Astrocyte (in vitro differentiated cells and primary cell): ENCODE data around the gene SMAGP. TPM values are rescaled to one million over a fixed set of nuclear protein-coding genes. Genes with fewer than 3 reads are reported as not detected.

Source experiments
- DNase-seq: peaks from one replicate; pipeline ENCODE4 v3.0.0-alpha.2; 2010; ENCODE audit warnings: low read depth
- FAIRE-seq: peaks from 2 replicates; lab custom pipeline; 2011; peaks lifted over from hg19 to GRCh38; lab: Jason Lieb, UNC
- H2AFZ ChIP-seq: 2 replicates; pipeline ENCODE4 v1.6.0; 2012; ENCODE audit warnings: low read depth, low read length, inconsistent platforms
- H3K27ac ChIP-seq: 2 replicates; pipeline ENCODE4 v1.5.1; 2011; ENCODE audit warnings: low read depth, low read length, inconsistent platforms
- H3K27me3 ChIP-seq: 2 replicates; pipeline ENCODE4 v1.6.0; 2011; ENCODE audit warnings: low read length, inconsistent platforms; ENCODE audit not compliant: insufficient read depth
- H3K36me3 ChIP-seq: 2 replicates; pipeline ENCODE4 v1.5.1; 2011; ENCODE audit warnings: low read length, inconsistent platforms; ENCODE audit not compliant: insufficient read depth
- H3K4me1 ChIP-seq: 2 replicates; pipeline ENCODE4 v1.5.1; 2011; ENCODE audit warnings: low read length, inconsistent platforms; ENCODE audit not compliant: insufficient read depth
- H3K4me2 ChIP-seq: 2 replicates; pipeline ENCODE4 v1.6.0; 2012; ENCODE audit warnings: low read length, inconsistent platforms
- H3K4me3 ChIP-seq: 2 replicates; pipeline ENCODE4 v1.5.1; 2011; ENCODE audit warnings: low read depth, mild to moderate bottlenecking, low read length, inconsistent platforms; ENCODE audit not compliant: insufficient read depth
- H3K79me2 ChIP-seq: 2 replicates; pipeline ENCODE4 v1.6.0; 2012; ENCODE audit warnings: mild to moderate bottlenecking, low read length, inconsistent platforms; ENCODE audit not compliant: insufficient read depth
- H3K9ac ChIP-seq: 2 replicates; pipeline ENCODE4 v1.6.0; 2012; ENCODE audit warnings: mild to moderate bottlenecking, low read length, inconsistent platforms
- H3K9me3 ChIP-seq: 2 replicates; pipeline ENCODE4 v1.5.1; 2012; ENCODE audit warnings: low read depth, mild to moderate bottlenecking, low read length, inconsistent platforms; ENCODE audit not compliant: insufficient read depth
- H4K20me1 ChIP-seq: 2 replicates; pipeline ENCODE4 v1.6.0; 2012; ENCODE audit warnings: low read length, inconsistent platforms; ENCODE audit not compliant: insufficient read depth
- H3K27ac Mint-ChIP-seq: one replicate; pipeline ENCODE4 v1.8.0; 2021; ENCODE audit warnings: mild to moderate bottlenecking, mixed read lengths; ENCODE audit not compliant: unreplicated experiment
- H3K27me3 Mint-ChIP-seq: one replicate; pipeline ENCODE4 v1.8.0; 2021; ENCODE audit warnings: low read depth, mixed read lengths; ENCODE audit not compliant: unreplicated experiment
- H3K36me3 Mint-ChIP-seq: one replicate; pipeline ENCODE4 v1.8.0; 2021; ENCODE audit warnings: low read depth, mixed read lengths; ENCODE audit not compliant: unreplicated experiment
- H3K4me1 Mint-ChIP-seq: one replicate; pipeline ENCODE4 v1.8.0; 2021; ENCODE audit warnings: low read depth, mixed read lengths; ENCODE audit not compliant: unreplicated experiment
- H3K4me3 Mint-ChIP-seq: one replicate; pipeline ENCODE4 v1.8.0; 2021; ENCODE audit warnings: mild to moderate bottlenecking, moderate library complexity, mixed read lengths; ENCODE audit not compliant: unreplicated experiment
- H3K9me3 Mint-ChIP-seq: one replicate; pipeline ENCODE4 v1.8.0; 2021; ENCODE audit warnings: mild to moderate bottlenecking, mixed read lengths; ENCODE audit not compliant: unreplicated experiment
- EZH2 ChIP-seq: IDR thresholded peaks from 2 replicates; pipeline ENCODE4 v1.6.1; 2012; ENCODE audit warnings: mild to moderate bottlenecking, low read length, inconsistent platforms; ENCODE audit not compliant: insufficient read depth
- total RNA-seq: library from RNA; stranded (reverse); gene quantifications from 2 replicates; pipeline ENCODE4 v1.2.1, GENCODE V29; 2021
- TF ChIP-seq, protein P1 (sequence below): IDR thresholded peaks from 2 replicates; pipeline ENCODE4 v1.5.1; 2011; ENCODE audit warnings: low read depth, mild to moderate bottlenecking, inconsistent platforms, low read length, moderate library complexity; ENCODE audit not compliant: insufficient read depth

Gene SMAGP
- total RNA-seq, 1 donor from 2014 or later: 3.6 TPM

DNA sequence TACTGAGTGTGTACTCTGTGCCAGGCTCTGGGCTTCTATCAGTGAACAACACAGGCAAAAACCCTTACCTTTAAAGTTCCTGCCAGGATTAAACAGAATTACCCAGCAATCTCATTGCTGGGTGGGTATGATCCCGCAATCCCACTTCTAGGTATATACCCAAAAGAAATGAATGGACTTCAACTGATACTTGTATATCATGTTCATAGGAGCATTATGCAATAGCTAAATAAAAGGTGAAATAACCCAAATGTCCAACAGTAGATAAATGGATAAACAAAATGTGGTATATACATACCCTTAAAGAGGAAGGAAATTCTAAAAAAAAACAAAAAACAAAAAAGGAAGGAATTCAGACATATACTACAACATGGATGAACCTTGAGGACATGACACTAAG is 16.9 kb downstream of the SMAGP start:
- no peaks in the 10 kb centered on the region for H3K27me3 ChIP-seq
- peaks cover 20% of the 10 kb centered on the region for H4K20me1 ChIP-seq
- H2AFZ ChIP-seq: no peak overlapping the region
- H3K4me3 Mint-ChIP-seq: no peak overlapping the region
- H3K36me3 ChIP-seq: peaks cover 14% of the 10 kb centered on the region
- H3K9ac ChIP-seq: no peak overlapping the region
- no peaks in the 10 kb centered on the region for H3K36me3 Mint-ChIP-seq
- DNase-seq (no peak), FAIRE-seq (no peak)
- no peak overlapping the region for H3K4me2 ChIP-seq
- no peak overlapping the region for H3K27ac ChIP-seq
- H3K27me3 Mint-ChIP-seq: peaks cover 2% of the 10 kb centered on the region
- H3K27ac Mint-ChIP-seq: no peak overlapping the region
- H3K9me3 Mint-ChIP-seq: peaks cover 7% of the 10 kb centered on the region
- peaks cover 2% of the 10 kb centered on the region for H3K4me1 Mint-ChIP-seq
- TF ChIP-seq, protein P1, sequence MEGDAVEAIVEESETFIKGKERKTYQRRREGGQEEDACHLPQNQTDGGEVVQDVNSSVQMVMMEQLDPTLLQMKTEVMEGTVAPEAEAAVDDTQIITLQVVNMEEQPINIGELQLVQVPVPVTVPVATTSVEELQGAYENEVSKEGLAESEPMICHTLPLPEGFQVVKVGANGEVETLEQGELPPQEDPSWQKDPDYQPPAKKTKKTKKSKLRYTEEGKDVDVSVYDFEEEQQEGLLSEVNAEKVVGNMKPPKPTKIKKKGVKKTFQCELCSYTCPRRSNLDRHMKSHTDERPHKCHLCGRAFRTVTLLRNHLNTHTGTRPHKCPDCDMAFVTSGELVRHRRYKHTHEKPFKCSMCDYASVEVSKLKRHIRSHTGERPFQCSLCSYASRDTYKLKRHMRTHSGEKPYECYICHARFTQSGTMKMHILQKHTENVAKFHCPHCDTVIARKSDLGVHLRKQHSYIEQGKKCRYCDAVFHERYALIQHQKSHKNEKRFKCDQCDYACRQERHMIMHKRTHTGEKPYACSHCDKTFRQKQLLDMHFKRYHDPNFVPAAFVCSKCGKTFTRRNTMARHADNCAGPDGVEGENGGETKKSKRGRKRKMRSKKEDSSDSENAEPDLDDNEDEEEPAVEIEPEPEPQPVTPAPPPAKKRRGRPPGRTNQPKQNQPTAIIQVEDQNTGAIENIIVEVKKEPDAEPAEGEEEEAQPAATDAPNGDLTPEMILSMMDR: no peak
- no peak for TF ChIP-seq EZH2
- peaks cover 35% of the 10 kb centered on the region for H3K79me2 ChIP-seq
- no peak overlapping the region for H3K4me3 ChIP-seq
- H3K4me1 ChIP-seq: no peaks in the 10 kb centered on the region
- no peaks in the 10 kb centered on the region for H3K9me3 ChIP-seq

DNA sequence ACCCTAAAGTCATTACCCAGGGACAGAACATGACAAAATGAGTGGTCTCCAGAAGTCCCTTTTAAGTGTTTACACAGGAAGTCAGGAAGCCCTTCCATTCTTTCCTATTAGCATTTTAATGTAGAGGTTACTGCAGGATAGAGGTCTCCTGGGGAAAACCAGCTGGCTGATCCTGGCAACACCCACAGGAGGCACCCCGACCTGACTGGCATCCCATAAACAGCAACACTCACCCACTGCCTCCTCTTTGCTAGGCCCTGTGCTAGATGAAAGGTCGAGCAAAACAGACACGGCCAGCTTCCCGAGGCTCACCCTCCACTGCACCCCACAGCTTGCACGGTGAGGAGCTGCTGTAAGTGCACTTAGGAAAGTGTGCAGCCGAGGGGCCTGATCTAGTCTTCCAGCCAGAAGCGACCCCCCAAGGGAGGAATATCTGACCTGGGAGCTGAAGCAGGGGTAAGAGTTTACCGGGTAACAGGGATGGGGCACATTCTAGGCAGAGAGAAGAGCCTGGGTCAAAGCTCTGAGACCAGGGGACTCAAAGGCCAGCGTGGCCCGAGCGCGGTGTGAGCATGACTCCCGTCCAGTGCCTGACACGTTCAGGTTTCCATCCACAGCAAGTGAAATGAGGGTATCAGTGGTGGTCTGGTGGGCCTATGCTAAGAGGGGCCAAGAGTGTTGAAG is 22.6 kb downstream of the SMAGP start:
- no peak overlapping the region for H3K27ac ChIP-seq
- no peaks in the 10 kb centered on the region for H3K27me3 ChIP-seq
- H2AFZ ChIP-seq: no peak overlapping the region
- peaks cover 26% of the 10 kb centered on the region for H3K79me2 ChIP-seq
- H3K4me1 ChIP-seq: peaks cover 10% of the 10 kb centered on the region
- FAIRE-seq (no peak), DNase-seq (no peak)
- H3K9me3 ChIP-seq: no peaks in the 10 kb centered on the region
- Mint-ChIP-seq H3K27me3 (peaks cover 2% of the 10 kb centered on the region), H3K4me3 (peak overlapping the region; percentile 27), H3K9me3 (no peaks in the 10 kb centered on the region), H3K4me1 (peaks cover 10% of the 10 kb centered on the region), H3K27ac (no peak overlapping the region), H3K36me3 (peaks cover 21% of the 10 kb centered on the region)
- peaks cover 12% of the 10 kb centered on the region for H4K20me1 ChIP-seq
- no peak overlapping the region for H3K4me2 ChIP-seq
- no peak overlapping the region for H3K4me3 ChIP-seq
- TF ChIP-seq, protein P1: no peak
- peaks cover 29% of the 10 kb centered on the region for H3K36me3 ChIP-seq
- no peak overlapping the region for H3K9ac ChIP-seq

DNA sequence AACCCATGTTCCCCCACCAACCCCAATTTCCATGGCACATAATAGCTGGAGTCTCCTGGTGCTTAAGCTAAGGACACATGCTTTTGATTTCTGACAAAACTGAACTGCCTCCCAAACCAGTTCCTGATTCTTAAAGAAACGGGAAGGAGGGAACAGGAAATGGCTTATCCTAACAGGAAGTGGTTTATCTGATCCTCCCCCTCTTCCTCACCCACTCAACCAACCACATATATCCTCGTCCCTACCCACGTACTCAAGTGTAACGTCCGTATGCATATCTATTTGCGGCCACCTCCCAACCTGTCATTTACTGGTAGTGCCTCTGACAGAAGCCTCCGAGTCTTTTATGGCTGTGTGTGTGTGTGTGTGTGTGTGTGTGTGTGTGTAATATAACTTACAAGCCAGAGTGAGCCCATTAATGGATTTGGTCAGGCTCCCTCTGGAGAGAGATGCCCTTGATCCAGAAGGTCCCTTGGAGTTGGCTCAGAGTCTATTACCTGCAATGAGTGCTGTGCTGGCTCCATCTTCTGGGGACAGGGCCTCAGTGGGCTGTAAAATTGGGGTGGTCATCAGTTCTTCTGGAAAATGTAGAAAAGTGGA is 23.9 kb downstream of the SMAGP start:
- Mint-ChIP-seq H3K27me3 (peaks cover 2% of the 10 kb centered on the region), H3K27ac (no peak overlapping the region), H3K4me3 (no peak overlapping the region), H3K4me1 (peaks cover 12% of the 10 kb centered on the region), H3K9me3 (no peaks in the 10 kb centered on the region), H3K36me3 (peaks cover 25% of the 10 kb centered on the region)
- Histone ChIP-seq H4K20me1 (peaks cover 14% of the 10 kb centered on the region), H3K36me3 (peaks cover 40% of the 10 kb centered on the region), H3K4me1 (peaks cover 12% of the 10 kb centered on the region), H3K9ac (no peak overlapping the region), H3K27ac (no peak overlapping the region), H3K4me3 (no peak overlapping the region), H3K79me2 (peaks cover 31% of the 10 kb centered on the region), H2AFZ (no peak overlapping the region), H3K27me3 (no peaks in the 10 kb centered on the region), H3K4me2 (peak overlapping the region; percentile 64), H3K9me3 (no peaks in the 10 kb centered on the region)
- DNase-seq (peak; percentile 53), FAIRE-seq (no peak)
- no peak for TF ChIP-seq EZH2
- TF ChIP-seq, protein P1: no peak
